GM21717 (cell line): Measurements from ENCODE around the gene KIF26B.

Source experiments
- ATAC-seq: cut with Tn5 transposase; IDR thresholded peaks from one replicate; pipeline ENCODE4 v1.9.1; 2021; ENCODE audit warnings: mild to moderate bottlenecking, moderate library complexity; ENCODE audit not compliant: unreplicated experiment

Gene KIF26B

GRCh38 chr1:245205864-245206263 is 51.1 kb downstream of the KIF26B start:
- no peak for ATAC-seq

DNA sequence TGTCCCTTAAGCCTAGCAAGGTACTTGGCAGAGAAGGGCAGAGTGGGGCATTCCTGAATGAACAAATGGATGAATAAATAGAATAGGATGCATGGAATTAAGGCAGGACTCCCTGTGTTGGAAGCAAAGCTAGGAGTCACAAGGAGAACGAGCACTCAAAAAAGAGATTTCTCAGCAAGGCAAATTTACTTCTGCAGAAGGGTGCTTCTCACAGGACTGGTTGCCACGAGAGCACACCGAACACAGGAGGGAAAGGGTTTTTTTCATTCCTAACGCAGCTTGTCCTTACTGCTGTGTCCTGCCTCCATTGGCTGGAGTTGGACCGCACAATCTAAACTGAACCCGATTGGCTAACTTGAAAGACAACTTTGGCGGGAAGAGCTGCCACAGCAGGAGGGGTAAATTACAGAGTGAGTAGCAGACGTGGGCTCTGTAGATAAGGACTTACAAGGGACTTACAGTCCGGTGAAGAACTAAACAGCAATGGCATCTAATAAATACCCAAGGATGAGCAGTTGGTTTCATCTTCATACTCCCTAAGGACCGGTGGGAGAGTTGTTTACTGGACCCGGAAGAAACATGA is 52.4 kb downstream of the KIF26B start:
- ATAC-seq, result no peak

DNA sequence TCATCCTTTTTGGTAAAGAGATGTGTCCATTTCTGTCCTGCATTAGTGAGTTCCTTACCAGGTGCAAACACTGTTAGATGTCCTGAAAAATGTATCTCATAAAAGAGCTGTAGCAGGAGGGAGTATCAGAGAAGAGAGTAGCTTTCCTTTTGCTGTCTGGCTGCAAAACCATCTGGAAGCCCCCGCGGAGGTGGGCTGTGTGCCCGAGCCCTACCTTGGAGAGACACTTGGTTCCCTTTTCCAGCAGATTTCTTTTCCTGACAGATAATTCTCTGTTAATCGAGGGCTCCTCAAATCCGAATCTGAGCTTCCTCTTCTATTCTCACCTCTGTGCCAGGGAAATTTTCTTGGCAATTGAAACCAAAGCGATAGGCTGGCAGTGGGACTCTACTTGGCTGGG is 53.0 kb downstream of the KIF26B start:
- ATAC-seq, result no peak

GRCh38 chr1:245209658-245210435 is 55.1 kb downstream of the KIF26B start:
- ATAC-seq, result no peak

GRCh38 chr1:245211035-245211749 is 56.4 kb downstream of the KIF26B start:
- ATAC-seq, result no peak

GRCh38 chr1:245211761-245212160 is 57.0 kb downstream of the KIF26B start:
- no peak for ATAC-seq

DNA sequence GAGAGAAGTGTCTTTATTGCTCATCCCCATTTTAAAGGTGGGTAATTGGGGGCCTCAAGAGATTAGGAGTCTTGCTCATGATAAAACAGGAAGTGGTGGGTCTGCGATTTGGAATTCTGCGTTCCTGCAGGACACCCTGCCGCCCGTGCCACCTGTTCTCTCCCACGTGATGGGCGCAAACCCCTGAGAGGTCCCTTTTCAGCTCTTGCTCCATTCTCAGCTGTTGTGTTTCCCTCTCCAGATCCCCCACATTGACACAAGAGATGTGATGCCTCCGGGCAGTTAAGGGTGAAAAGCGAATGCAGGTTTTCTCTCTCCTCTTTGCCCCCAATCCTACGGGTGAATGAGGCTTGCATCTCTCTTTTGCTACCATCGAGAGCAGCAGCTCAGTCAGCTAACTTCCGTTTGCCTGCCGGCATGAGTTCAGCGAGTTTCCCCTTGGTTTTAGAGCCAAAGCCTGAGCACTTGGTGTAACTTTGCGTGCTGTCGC is 57.5 kb downstream of the KIF26B start:
- no peak for ATAC-seq

DNA sequence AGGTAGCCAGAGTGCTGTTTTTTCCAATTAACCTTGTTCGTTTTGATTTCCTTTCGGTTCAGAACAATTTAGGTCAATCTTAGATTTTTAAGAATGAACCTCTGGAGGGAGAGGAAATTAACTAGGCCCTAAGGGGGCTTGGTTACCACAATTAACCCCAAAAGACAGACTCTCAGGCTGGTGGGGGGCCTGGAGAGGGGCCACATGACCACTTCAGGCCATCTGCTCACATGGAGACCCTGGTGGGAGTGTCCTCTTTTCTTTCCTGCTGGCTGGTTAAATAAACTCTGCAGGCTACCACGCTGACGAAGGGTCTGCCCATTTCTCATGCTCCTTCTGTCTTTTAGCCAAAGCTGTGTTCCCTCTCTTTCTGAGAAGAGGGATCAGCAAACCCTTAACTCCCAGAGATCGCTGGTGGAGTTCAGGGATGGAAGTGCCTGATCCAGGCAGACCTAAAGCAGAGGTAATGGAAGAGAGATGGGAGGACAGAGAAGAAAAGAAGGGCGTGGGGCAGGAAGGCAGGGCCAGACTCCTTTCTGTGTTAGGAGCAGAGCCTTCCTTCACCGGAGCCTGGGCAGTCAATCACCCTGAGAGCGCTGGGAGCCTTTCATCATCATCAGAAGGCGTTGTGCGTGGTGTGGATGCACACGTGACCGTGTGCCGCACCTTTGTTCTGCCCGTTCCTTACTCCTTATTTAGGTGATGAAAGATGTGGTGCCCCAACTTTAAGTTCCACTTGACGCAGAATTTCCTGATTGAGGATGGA is 58.5 kb downstream of the KIF26B start:
- no peak for ATAC-seq

- ATAC-seq, result no peak
Observed at GRCh38 chr1:245215071-245215470, 60.3 kb downstream of the KIF26B start.

GRCh38 chr1:245216366-245217115 is 61.8 kb downstream of the KIF26B start:
- ATAC-seq, result no peak

DNA sequence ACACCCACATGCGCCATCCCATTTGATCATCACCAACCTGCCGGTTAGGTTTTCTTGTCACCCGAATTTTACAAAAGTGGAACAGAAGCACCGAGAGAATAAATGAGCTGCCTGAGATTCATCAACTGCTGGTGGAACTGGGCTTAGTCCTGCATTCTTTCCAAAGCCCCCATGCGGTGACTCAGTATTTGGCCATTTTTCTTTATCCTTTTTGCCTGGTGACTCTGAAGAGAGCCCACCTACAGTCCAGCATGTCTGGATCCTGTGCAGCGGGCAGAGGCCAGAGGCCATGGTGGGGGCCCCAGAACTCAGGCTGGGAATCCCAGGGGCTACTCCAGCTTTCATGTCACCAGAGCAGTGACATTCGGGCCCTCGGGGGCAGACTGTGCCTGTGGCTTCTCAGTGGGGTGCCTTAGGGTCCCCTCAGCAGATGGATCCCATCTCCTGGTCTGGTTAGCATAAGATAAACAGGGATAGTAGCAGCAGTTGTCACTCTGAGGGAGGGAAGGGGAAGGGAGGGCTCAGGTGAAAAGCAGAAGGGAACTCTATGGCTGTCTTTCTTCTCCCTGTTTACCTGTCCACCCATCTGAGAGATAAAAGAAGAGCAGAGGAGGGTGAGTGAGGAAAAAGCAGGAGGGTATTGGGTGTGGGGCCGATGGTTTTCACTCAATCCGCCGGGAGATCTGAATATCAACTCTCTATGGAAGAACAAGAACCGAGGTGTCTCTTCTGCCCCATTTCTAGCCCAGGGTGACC is 63.2 kb downstream of the KIF26B start:
- no peak for ATAC-seq

- no peak for ATAC-seq
Observed at GRCh38 chr1:245220381-245220985, 65.7 kb downstream of the KIF26B start.

DNA sequence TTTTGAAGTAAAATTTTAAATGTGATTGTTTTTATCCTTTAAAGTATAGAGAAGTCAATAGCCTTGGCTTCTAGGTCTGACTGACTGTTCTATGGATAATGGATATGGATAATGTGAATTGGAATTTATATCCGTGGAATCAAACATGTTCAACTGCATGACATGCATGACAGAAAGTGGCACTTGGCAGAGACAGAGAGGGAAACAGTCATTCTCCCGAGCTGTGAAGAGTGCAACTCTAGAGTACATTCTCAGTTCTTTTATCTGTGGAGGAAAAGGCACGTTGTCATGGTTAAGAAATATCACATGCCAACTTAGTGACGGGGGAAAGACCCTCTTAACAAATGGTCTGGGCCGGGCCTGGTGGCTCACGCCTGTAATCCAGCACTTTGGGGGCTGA is 67.0 kb downstream of the KIF26B start:
- no peak for ATAC-seq

- no peak for ATAC-seq
Observed at GRCh38 chr1:245222931-245223595, 68.3 kb downstream of the KIF26B start.

DNA sequence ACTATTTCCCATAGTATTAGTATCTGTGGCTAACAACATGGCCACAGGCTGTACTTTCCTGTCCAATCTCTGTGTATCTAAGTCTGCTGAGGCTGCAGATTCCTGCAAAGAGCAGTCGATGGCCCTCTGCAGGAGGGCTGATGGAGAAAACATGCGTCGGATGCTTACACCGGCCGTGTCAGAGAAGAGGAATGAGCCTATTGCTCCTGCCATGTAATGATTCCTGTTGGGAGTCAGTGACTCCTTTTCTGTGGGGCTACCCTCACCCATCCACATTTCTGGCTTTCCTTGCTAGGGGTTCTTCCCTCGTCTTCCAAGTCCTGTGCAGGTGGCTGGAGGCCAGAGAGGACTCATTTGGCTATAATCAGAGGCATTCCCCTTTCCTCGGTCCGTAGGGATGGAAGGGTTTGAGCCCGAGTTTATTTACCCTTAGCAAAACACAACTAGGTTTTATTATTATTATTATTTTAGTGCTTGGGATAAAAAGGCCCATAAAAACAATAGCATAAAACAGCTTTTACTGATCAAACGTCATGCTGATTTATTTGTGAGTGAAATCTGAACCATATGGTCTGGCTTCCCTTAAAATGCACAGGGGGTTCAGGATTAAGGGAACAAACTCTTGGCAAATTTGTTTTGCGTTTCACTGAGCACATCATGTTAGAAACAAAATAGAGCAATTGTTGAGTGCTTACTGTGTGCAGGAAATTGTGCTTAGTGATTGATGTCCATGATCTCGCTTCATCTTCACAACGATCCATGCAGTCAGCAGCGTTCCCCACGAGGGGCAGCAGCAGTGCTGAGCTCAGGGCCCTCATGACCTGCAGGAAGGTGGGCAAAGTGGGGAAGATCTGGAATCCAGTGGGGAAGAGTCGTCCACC is 70.8 kb downstream of the KIF26B start:
- no peak for ATAC-seq

DNA sequence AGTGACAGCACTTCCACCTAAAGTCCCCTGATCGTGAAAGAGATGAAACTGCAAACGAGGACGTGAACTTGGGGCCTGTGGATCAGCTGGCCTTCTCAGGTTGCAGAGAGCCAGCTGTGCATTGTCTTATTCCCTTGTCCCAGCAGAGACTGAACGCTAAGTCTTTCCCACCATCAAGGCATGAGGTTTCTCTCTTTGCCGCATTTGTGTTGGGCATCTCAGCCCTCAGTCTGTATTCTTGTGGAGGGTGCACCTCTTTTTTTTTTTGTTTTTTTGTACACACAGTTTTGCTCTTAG is 71.4 kb downstream of the KIF26B start:
- no peak for ATAC-seq

GRCh38 chr1:245229051-245229450 is 74.3 kb downstream of the KIF26B start:
- ATAC-seq, result no peak

DNA sequence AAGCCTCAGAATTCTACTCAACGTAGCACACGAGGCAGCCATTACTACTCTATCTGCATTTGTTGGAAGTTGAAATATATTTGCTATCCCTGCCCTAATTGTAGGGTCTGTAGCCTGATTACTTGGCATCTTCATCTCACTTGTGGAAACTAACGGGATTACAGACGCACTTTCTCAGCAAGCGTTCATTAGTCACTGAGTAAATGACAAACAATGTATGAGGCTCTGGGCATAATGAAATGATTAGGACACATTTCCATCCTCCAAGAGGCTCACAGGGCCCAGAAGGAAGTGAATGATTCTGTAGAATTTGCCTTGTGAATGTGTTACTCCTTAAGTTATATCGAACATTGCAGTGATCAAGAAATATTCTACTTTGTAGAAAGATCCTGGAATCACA is 78.1 kb downstream of the KIF26B start:
- no peak for ATAC-seq
